Activated naive CD4-positive, alpha-beta T cell treated with anti-CD3 and anti-CD28 coated beads, Interleukin-2, amount 10 ng/mL, durations not matched to agents 7 days and 5 days (primary cell): Measurements from ENCODE around the gene NOSIP.

ENCODE experiments used
- CTCF ChIA-PET: fragments of 350-600 bp; sonication (Branson Sonifier 250); formaldehyde crosslinking; loops from one replicate; lab custom pipeline; 2021; ENCODE audit warnings: antibody characterized with exemption; lab: Charles Lee
- DNase-seq: peaks from one replicate; pipeline ENCODE4 v3.0.0-alpha.2; 2020
- H3K27ac Mint-ChIP-seq: one replicate; pipeline ENCODE4 v1.8.0; 2021; ENCODE audit warnings: mild to moderate bottlenecking, moderate library complexity, mixed read lengths
- H3K27me3 Mint-ChIP-seq: one replicate; pipeline ENCODE4 v1.8.0; 2021; ENCODE audit warnings: mild to moderate bottlenecking, mixed read lengths
- H3K36me3 Mint-ChIP-seq: one replicate; pipeline ENCODE4 v1.8.0; 2021; ENCODE audit warnings: mixed read lengths
- H3K4me1 Mint-ChIP-seq: one replicate; pipeline ENCODE4 v1.8.0; 2021; ENCODE audit warnings: mixed read lengths
- H3K4me3 Mint-ChIP-seq: one replicate; pipeline ENCODE4 v1.8.0; 2021; ENCODE audit warnings: mild to moderate bottlenecking, moderate library complexity, mixed read lengths
- H3K9me3 Mint-ChIP-seq: one replicate; pipeline ENCODE4 v1.8.0; 2021; ENCODE audit warnings: mixed read lengths

Gene NOSIP

GRCh38 chr19:49570997-49571676, 9.2 kb downstream of the NOSIP start:
- CTCF ChIA-PET = interaction anchor here (0.6 to 4.3 kb wide), 17 partner anchors 8 to 119 kb away, joined by 3 to 78 read pairs (median 5); partner anchors contain the start of genes FLT3LG, PIH1D1, PRMT1 and RPS11
- peak; percentile 75 for DNase-seq

GRCh38 chr19:49570138-49570856, 10.1 kb downstream of the NOSIP start:
- peaks cover 28% of the 10 kb centered on the region for H3K36me3 Mint-ChIP-seq
- peaks cover 80% of the 10 kb centered on the region for H3K4me1 Mint-ChIP-seq
- peak overlapping the region; percentile 49 for H3K4me3 Mint-ChIP-seq
- DNase-seq = peak; percentile 88
- no peaks in the 10 kb centered on the region for H3K27me3 Mint-ChIP-seq
- CTCF ChIA-PET = interaction anchor here (0.6 to 4.3 kb wide), 28 partner anchors 8 to 124 kb away, joined by 3 to 78 read pairs (median 5); partner anchors contain the start of genes FLT3LG, NOSIP, PIH1D1 and PRMT1
- no peaks in the 10 kb centered on the region for H3K9me3 Mint-ChIP-seq
- H3K27ac Mint-ChIP-seq = peak overlapping the region; percentile 98

More at GRCh38 chr19:49570997-49571676, 9.2 kb downstream of the NOSIP start:
- Mint-ChIP-seq H3K9me3 (no peaks in the 10 kb centered on the region), H3K27ac (peak overlapping the region; percentile 78), H3K36me3 (peaks cover 29% of the 10 kb centered on the region), H3K27me3 (no peaks in the 10 kb centered on the region), H3K4me1 (peaks cover 72% of the 10 kb centered on the region), H3K4me3 (no peak overlapping the region)

GRCh38 chr19:49567861-49568441, 12.4 kb downstream of the NOSIP start:
- DNase-seq = peak; percentile 90
- Mint-ChIP-seq H3K36me3 (peaks cover 26% of the 10 kb centered on the region), H3K4me1 (peaks cover 85% of the 10 kb centered on the region), H3K27ac (peak overlapping the region; percentile 98), H3K4me3 (peak overlapping the region; percentile 68), H3K9me3 (no peaks in the 10 kb centered on the region), H3K27me3 (no peaks in the 10 kb centered on the region)
- CTCF ChIA-PET = interaction anchor here (2.4 to 4.3 kb wide), 4 partner anchors 8 to 109 kb away, joined by 11 to 78 read pairs (median 40); partner anchors contain the start of gene PRMT1

- no peak for DNase-seq
- Mint-ChIP-seq H3K4me1 (peaks cover 92% of the 10 kb centered on the region), H3K36me3 (peaks cover 29% of the 10 kb centered on the region), H3K27me3 (no peaks in the 10 kb centered on the region), H3K27ac (peak overlapping the region; percentile 98), H3K4me3 (peak overlapping the region; percentile 10), H3K9me3 (no peaks in the 10 kb centered on the region)
- CTCF ChIA-PET = interaction anchor here (0.9 to 2.4 kb wide), 3 partner anchors 20 to 64 kb away, joined by 3 to 11 read pairs (median 8); no protein-coding TSS in a partner anchor
Observed at GRCh38 chr19:49566302-49566701, 14.1 kb downstream of the NOSIP start.

GRCh38 chr19:49565261-49565660, 15.1 kb downstream of the NOSIP start:
- Mint-ChIP-seq H3K27me3 (no peaks in the 10 kb centered on the region), H3K4me1 (peaks cover 94% of the 10 kb centered on the region), H3K4me3 (peak overlapping the region; percentile 21), H3K9me3 (no peaks in the 10 kb centered on the region), H3K27ac (peak overlapping the region; percentile 98), H3K36me3 (peaks cover 35% of the 10 kb centered on the region)
- CTCF ChIA-PET = interaction anchor here (1.3 kb wide), 1 partner anchor 11 kb away, joined by 3 read pairs; no protein-coding TSS in a partner anchor
- no peak for DNase-seq

- peak; percentile 39 for DNase-seq
- Mint-ChIP-seq H3K27ac (peak overlapping the region; percentile 85), H3K4me1 (peaks cover 93% of the 10 kb centered on the region), H3K9me3 (no peaks in the 10 kb centered on the region), H3K4me3 (peak overlapping the region; percentile 21), H3K36me3 (peaks cover 39% of the 10 kb centered on the region), H3K27me3 (no peaks in the 10 kb centered on the region)
- CTCF ChIA-PET = interaction anchor here (0.7 to 1.3 kb wide), 2 partner anchors 10 to 62 kb away, joined by 3 read pairs; no protein-coding TSS in a partner anchor
Observed at GRCh38 chr19:49564616-49565045, 15.7 kb downstream of the NOSIP start.

- H3K4me1 Mint-ChIP-seq = peaks cover 89% of the 10 kb centered on the region
Observed at GRCh38 chr19:49560358-49560900, 19.9 kb downstream of the NOSIP start.

GRCh38 chr19:49559928-49560327, 20.4 kb downstream of the NOSIP start:
- DNase-seq = peak; percentile 67
- Mint-ChIP-seq H3K4me1 (peaks cover 89% of the 10 kb centered on the region), H3K36me3 (peaks cover 70% of the 10 kb centered on the region), H3K27me3 (no peaks in the 10 kb centered on the region), H3K4me3 (peak overlapping the region; percentile 94), H3K9me3 (no peaks in the 10 kb centered on the region), H3K27ac (peak overlapping the region; percentile 98)
- CTCF ChIA-PET = interaction anchor here (1.0 to 4.1 kb wide), 4 partner anchors 9 to 55 kb away, joined by 4 to 37 read pairs (median 8); no protein-coding TSS in a partner anchor

More at GRCh38 chr19:49560358-49560900, 19.9 kb downstream of the NOSIP start:
- H3K27me3 Mint-ChIP-seq = no peaks in the 10 kb centered on the region
- peaks cover 68% of the 10 kb centered on the region for H3K36me3 Mint-ChIP-seq
- CTCF ChIA-PET = interaction anchor here (0.9 to 4.1 kb wide), 6 partner anchors 8 to 56 kb away, joined by 3 to 37 read pairs (median 4); no protein-coding TSS in a partner anchor
- H3K27ac Mint-ChIP-seq = peak overlapping the region; percentile 98
- DNase-seq = peak; percentile 70
- peak overlapping the region; percentile 94 for H3K4me3 Mint-ChIP-seq
- no peaks in the 10 kb centered on the region for H3K9me3 Mint-ChIP-seq

- Mint-ChIP-seq H3K4me1 (peaks cover 89% of the 10 kb centered on the region), H3K9me3 (no peaks in the 10 kb centered on the region), H3K27ac (peak overlapping the region; percentile 98), H3K27me3 (no peaks in the 10 kb centered on the region), H3K4me3 (peak overlapping the region; percentile 94), H3K36me3 (peaks cover 70% of the 10 kb centered on the region)
- CTCF ChIA-PET = interaction anchor here (1.2 to 4.1 kb wide), 4 partner anchors 11 to 55 kb away, joined by 3 to 37 read pairs (median 8); no protein-coding TSS in a partner anchor
- no peak for DNase-seq
Observed at GRCh38 chr19:49559443-49559842, 20.9 kb downstream of the NOSIP start.

GRCh38 chr19:49558591-49558990, 21.8 kb downstream of the NOSIP start:
- H3K36me3 Mint-ChIP-seq = peaks cover 70% of the 10 kb centered on the region
- peak overlapping the region; percentile 98 for H3K27ac Mint-ChIP-seq
- H3K4me3 Mint-ChIP-seq = peak overlapping the region; percentile 94
- H3K9me3 Mint-ChIP-seq = no peaks in the 10 kb centered on the region
- CTCF ChIA-PET = interaction anchor here (0.9 to 4.1 kb wide), 6 partner anchors 10 to 118 kb away, joined by 3 to 37 read pairs (median 4); no protein-coding TSS in a partner anchor
- H3K4me1 Mint-ChIP-seq = peaks cover 90% of the 10 kb centered on the region
- no peaks in the 10 kb centered on the region for H3K27me3 Mint-ChIP-seq
- DNase-seq = peak; percentile 77

GRCh38 chr19:49557641-49558325, 22.6 kb downstream of the NOSIP start:
- H3K9me3 Mint-ChIP-seq = no peaks in the 10 kb centered on the region
- CTCF ChIA-PET = interaction anchor here (1.1 to 4.1 kb wide), 5 partner anchors 9 to 118 kb away, joined by 3 to 37 read pairs (median 5); no protein-coding TSS in a partner anchor
- H3K4me3 Mint-ChIP-seq = peak overlapping the region; percentile 94
- DNase-seq = peak; percentile 44
- H3K27me3 Mint-ChIP-seq = no peaks in the 10 kb centered on the region
- peaks cover 71% of the 10 kb centered on the region for H3K36me3 Mint-ChIP-seq
- peak overlapping the region; percentile 98 for H3K27ac Mint-ChIP-seq
- peaks cover 88% of the 10 kb centered on the region for H3K4me1 Mint-ChIP-seq

- CTCF ChIA-PET = interaction anchor here (2.2 kb wide), 1 partner anchor 14 kb away, joined by 7 read pairs; no protein-coding TSS in a partner anchor
- Mint-ChIP-seq H3K4me1 (peaks cover 86% of the 10 kb centered on the region), H3K36me3 (peaks cover 72% of the 10 kb centered on the region), H3K27ac (peak overlapping the region; percentile 98), H3K4me3 (peak overlapping the region; percentile 94), H3K9me3 (no peaks in the 10 kb centered on the region), H3K27me3 (no peaks in the 10 kb centered on the region)
- DNase-seq = peak; percentile 57
Observed at GRCh38 chr19:49556412-49557398, 23.7 kb downstream of the NOSIP start.
